Measurements from ENCODE around the gene LYVE1.

The LYVE1 gene

DNA sequence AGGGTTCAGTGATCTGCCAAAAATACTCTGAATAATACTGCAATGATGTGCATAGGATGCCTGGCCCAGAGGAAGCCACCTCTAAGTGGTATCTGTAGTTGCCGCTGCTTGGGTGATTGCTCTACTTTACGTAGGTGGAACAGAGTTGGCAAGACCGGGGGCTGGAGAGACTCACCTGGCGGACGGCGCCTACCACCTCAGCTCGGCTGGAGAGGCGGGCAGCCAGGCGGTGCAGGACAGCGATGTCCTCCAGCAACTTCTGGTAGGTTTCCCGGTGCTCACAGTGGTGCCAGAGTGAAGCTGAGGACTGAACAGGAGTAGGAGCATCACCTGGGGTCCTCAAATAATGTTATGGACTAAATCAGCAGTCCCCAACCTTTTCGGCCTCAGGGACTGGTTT is 34.5 kb upstream of the LYVE1 start:
- TF ChIP-seq, protein P1, sequence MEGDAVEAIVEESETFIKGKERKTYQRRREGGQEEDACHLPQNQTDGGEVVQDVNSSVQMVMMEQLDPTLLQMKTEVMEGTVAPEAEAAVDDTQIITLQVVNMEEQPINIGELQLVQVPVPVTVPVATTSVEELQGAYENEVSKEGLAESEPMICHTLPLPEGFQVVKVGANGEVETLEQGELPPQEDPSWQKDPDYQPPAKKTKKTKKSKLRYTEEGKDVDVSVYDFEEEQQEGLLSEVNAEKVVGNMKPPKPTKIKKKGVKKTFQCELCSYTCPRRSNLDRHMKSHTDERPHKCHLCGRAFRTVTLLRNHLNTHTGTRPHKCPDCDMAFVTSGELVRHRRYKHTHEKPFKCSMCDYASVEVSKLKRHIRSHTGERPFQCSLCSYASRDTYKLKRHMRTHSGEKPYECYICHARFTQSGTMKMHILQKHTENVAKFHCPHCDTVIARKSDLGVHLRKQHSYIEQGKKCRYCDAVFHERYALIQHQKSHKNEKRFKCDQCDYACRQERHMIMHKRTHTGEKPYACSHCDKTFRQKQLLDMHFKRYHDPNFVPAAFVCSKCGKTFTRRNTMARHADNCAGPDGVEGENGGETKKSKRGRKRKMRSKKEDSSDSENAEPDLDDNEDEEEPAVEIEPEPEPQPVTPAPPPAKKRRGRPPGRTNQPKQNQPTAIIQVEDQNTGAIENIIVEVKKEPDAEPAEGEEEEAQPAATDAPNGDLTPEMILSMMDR (conservative IDR thresholded peaks at IDR 0.05; ENCODE audit: low read depth) = no peak
- DNase-seq (ENCODE audit: low spot score) = no peak
- ChIA-PET POLR2A (ENCODE audit: low non-redundant PET) (no interaction called here), CTCF (no interaction called here)
- H3K27ac ChIP-seq = no peak overlapping the region

DNA sequence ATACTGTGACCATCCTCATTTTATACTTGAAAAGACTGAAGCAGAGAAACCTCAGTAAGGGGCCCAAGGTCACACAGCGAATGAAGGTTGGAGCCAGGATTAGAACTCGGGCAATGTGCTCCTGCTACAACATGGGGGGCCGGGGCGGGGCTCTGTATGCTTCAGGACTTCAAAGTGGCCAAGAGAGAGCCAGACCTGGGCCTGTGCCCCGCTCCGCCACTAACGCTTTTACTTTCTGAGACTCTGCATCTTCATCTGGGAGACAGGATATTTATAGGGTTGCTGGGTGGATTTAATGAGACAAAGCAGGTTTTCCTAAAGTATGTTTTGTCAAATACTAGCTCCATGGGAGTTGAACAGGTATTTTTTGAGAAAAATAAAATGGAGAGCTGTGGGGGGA is 33.9 kb upstream of the LYVE1 start:
- DNase-seq (ENCODE audit: low spot score) = no peak
- CTCF ChIA-PET = interaction anchor here (0.6 kb wide), 1 partner anchor 134 kb away, joined by 3 read pairs; no protein-coding TSS in a partner anchor
- TF ChIP-seq, protein P1 (conservative IDR thresholded peaks at IDR 0.05; ENCODE audit: low read depth) = no peak
- POLR2A ChIA-PET (ENCODE audit: low non-redundant PET) = no interaction called here
- H3K27ac ChIP-seq = no peak overlapping the region

DNA sequence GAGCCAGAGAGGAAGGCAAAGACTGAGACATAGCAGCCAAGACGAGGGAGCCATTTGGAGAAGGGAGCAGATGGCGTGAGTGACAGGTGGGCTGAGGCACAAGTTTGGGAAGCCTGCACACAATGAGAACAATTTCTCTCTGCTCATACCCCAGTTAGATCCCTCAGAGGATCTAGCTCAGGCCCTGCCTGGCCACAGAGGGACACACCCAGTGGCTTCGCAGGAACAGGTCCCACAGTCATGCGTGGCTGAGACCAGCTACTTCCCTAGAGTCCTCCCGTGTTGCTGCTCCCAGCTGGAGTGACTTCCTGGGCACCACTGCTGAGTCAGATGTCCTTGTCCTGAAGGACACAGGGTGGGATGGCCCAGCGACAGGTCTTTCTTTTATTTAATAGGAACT is 33.4 kb upstream of the LYVE1 start:
- CTCF ChIA-PET = interaction anchor here (0.6 kb wide), 1 partner anchor 135 kb away, joined by 3 read pairs; no protein-coding TSS in a partner anchor

DNA sequence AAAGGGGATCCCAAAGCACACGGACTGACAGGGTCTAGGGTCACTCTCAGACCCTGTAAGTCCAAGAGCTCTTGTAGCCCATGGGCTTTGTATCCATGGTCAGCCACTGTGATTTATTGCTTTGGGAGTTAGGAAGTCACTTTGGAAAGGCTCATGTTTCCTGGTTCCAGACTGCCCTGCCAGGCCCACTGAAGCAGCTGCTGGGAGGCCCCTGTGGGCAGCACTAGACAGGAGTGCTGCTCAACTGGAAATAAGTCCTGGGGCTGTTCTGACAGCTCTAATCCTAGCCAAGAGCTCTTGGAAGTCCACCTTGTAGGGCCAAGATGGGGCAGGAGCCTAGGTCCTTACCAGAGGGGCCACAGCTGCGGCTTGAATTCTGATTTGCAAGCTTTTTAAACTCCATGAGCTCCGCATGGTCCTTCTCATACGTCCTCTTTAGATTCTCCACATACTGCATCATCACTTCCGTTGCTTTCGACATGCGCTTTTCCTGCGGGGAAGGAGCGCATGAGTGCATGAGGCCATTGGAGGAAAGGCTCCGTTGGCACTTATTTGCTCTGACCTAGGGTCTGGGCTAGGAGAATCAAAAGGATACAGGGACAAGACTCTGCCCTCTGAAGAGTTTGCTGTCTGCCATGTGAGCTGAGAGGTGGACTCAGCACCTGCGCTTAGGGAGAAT is 32.2 kb upstream of the LYVE1 start:
- H3K27ac ChIP-seq = no peak overlapping the region
- POLR2A ChIA-PET (ENCODE audit: low non-redundant PET) = no interaction called here

More for the DNA sequence above, 33.4 kb upstream of the LYVE1 start:
- POLR2A ChIA-PET (ENCODE audit: low non-redundant PET) = no interaction called here
- TF ChIP-seq, protein P1 (conservative IDR thresholded peaks at IDR 0.05; ENCODE audit: low read depth) = no peak
- no peak for DNase-seq (ENCODE audit: low spot score)
- H3K27ac ChIP-seq = no peak overlapping the region

DNA sequence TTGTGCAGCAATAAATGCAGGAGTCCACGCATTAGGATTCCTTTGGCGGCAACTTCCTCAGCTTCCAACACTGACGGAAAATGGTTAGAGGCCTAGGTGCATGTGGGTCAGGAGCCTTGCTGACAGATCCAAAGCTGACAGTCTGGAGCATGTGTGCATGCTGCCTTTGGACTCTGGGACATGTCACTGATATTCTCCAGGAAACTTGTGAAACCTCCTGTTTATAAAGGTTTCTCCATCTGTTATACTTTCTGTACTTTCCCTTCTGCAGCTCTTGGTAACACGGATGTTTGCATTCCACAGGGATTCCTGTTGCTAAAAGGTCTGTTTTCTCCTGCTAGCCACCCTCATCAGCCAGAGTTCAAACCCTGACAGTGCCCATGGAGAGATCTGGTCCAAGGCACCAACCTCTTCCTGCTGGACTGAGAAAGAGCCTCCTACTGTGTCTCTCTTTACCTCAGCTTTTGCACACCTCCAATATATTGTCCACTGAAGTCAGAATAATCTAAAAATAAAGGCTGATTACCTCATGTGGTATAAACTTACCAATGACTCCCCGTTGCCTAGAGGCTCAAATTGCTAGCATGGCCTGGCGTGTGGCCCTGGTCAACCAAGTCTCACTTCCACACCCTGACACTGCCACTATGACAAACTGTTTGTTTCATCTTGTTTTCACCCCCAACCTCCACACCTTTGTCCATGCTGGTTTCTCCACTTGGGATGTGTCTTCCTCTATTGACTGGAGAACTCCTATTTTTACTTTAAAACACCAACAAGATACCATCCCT is 31.1 kb upstream of the LYVE1 start:
- no peak overlapping the region for H3K27ac ChIP-seq
- POLR2A ChIA-PET (ENCODE audit: low non-redundant PET) = no interaction called here
- TF ChIP-seq, protein P1 (conservative IDR thresholded peaks at IDR 0.05; ENCODE audit: low read depth) = no peak
- CTCF ChIA-PET = interaction anchor here (0.6 kb wide), 1 partner anchor 68 kb away, joined by 3 read pairs; no protein-coding TSS in a partner anchor
- DNase-seq (ENCODE audit: low spot score) = no peak

More for the DNA sequence above, 32.2 kb upstream of the LYVE1 start:
- no peak for DNase-seq (ENCODE audit: low spot score)
- TF ChIP-seq, protein P1 (conservative IDR thresholded peaks at IDR 0.05; ENCODE audit: low read depth) = no peak
- CTCF ChIA-PET = interaction anchor here (0.5 kb wide), 1 partner anchor 31 kb away, joined by 4 read pairs; no protein-coding TSS in a partner anchor

DNA sequence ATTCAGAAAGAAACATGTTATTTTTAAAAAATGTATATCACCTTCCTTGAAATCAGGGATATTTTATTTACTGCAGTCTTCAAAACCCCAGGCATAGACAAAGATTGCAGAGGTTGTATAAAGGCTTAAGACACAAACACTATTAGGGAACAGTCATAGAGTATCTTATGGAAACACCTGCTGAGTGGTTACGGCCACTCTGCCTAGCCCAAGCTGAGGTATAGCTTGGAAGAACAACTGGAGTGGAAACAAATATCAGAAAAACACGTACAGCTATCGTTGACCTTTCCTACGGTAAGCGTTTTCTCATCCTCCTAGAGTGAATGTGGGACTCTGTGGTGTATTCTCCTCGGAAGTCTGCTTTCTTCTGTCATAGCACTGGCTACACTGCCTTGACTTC is 30.4 kb upstream of the LYVE1 start:
- ChIA-PET CTCF (interaction anchor here (0.6 kb wide), 1 partner anchor 69 kb away, joined by 3 read pairs; no protein-coding TSS in a partner anchor), POLR2A (ENCODE audit: low non-redundant PET) (no interaction called here)
- TF ChIP-seq, protein P1 (conservative IDR thresholded peaks at IDR 0.05; ENCODE audit: low read depth) = no peak
- H3K27ac ChIP-seq = no peak overlapping the region
- no peak for DNase-seq (ENCODE audit: low spot score)

All from RWPE1 (cell line).